K562 (cell line): ENCODE results near the gene CORO2A. TPM values are rescaled to one million over a fixed set of nuclear protein-coding genes. Genes with fewer than 3 reads are reported as not detected.
A peak's percentile ranks its signal among the peaks of the same experiment; 100 is the strongest.

ENCODE experiments used
- BCOR ChIP-seq: fragments of 450-650 bp; IDR thresholded peaks from 2 replicates; pipeline ENCODE4 v1.6.1; 2016
- CHD4 ChIP-seq: fragments of 200-600 bp; sonication (generic); IDR thresholded peaks from 3 replicates; pipeline ENCODE4 v1.6.1; 2012; ENCODE audit warnings: low read depth, mild to moderate bottlenecking, mixed read lengths, low read length, inconsistent platforms; ENCODE audit not compliant: insufficient read depth, insufficient replicate concordance, poor library complexity, severe bottlenecking
- CLOCK ChIP-seq: fragments of 250-450 bp; sonication (Bioruptor Pico); IDR thresholded peaks from 2 replicates; pipeline ENCODE4 v1.4.0; 2020; ENCODE audit warnings: mild to moderate bottlenecking, moderate library complexity, borderline replicate concordance
- CSDE1 ChIP-seq, 2 experiments: fragments of 450-650 bp; IDR thresholded peaks; 2 replicates each; pipeline ENCODE4 v1.6.1; 2016; ENCODE audit warnings: mild to moderate bottlenecking in 1 of 2
- CTBP1 ChIP-seq: fragments of 450-650 bp; IDR thresholded peaks from 2 replicates; pipeline ENCODE4 v1.6.1; 2016; ENCODE audit warnings: borderline replicate concordance
- E2F6 ChIP-seq, 2 experiments: IDR thresholded peaks; 2 replicates each; pipeline ENCODE4 v1.6.1; 2011; ENCODE audit warnings: borderline replicate concordance in 1 of 2, control low read depth in 1 of 2, low read depth in 1 of 2, low read length in 1 of 2, mild to moderate bottlenecking in 1 of 2, mixed read lengths in 1 of 2, moderate library complexity in 1 of 2; ENCODE audit not compliant: insufficient read depth in 1 of 2, insufficient read length in 1 of 2, poor library complexity in 1 of 2, severe bottlenecking in 1 of 2; ENCODE audit errors: extremely low read depth in 1 of 2
- ELF1 ChIP-seq: fragments of 200-800 bp; sonication (Bioruptor generic); IDR thresholded peaks from 2 replicates; pipeline ENCODE4 v1.6.1; 2016; ENCODE audit warnings: missing genetic modification characterization, missing compliant biosample characterization
- FOXA1 ChIP-seq: fragments of 450-650 bp; IDR thresholded peaks from 2 replicates; pipeline ENCODE4 v1.6.1; 2016; ENCODE audit warnings: mild to moderate bottlenecking, borderline replicate concordance
- GABPA ChIP-seq: fragments of 200-800 bp; sonication (Bioruptor generic); conservative IDR thresholded peaks from 2 replicates; pipeline ENCODE4 v1.6.1; 2016; ENCODE audit warnings: low read depth, missing genetic modification characterization, missing compliant biosample characterization
- IFI16 ChIP-seq: fragments of 250-450 bp; sonication (Bioruptor Pico); IDR thresholded peaks from 2 replicates; pipeline ENCODE4 v2.1.2; 2022; ENCODE audit warnings: mild to moderate bottlenecking, inconsistent platforms
- MAFG ChIP-seq: fragments of 450-650 bp; conservative IDR thresholded peaks from 2 replicates; pipeline ENCODE4 v1.6.1; 2016; ENCODE audit warnings: missing genetic modification characterization, missing compliant biosample characterization
- NCOA1 ChIP-seq: fragments of 450-650 bp; IDR thresholded peaks from 2 replicates; pipeline ENCODE4 v1.6.1; 2016; ENCODE audit warnings: low read depth
- PHF20 ChIP-seq: fragments of 450-650 bp; IDR thresholded peaks from 2 replicates; pipeline ENCODE4 v1.6.1; 2018; ENCODE audit not compliant: partially characterized antibody
- SPI1 ChIP-seq: IDR thresholded peaks from 2 replicates; pipeline ENCODE4 v1.6.1; 2011; ENCODE audit warnings: low read depth, low read length, control low read depth, borderline replicate concordance
- TEAD4 ChIP-seq, 2 experiments: sonication (generic) in 1 of 2; formaldehyde crosslinking in 1 of 2; IDR thresholded peaks; 2 replicates each; pipeline versions ENCODE4 v1.6.1 to v1.8.0; 2012 to 2022; ENCODE audit warnings: borderline replicate concordance in 1 of 2, inconsistent platforms in 1 of 2, low read length in 1 of 2, mild to moderate bottlenecking in 1 of 2, missing genetic modification reagents in 1 of 2
- ZMIZ1 ChIP-seq, 2 experiments: fragments of 150-350 bp in 1 of 2; IDR thresholded peaks; 2 replicates each; pipeline ENCODE4 v1.6.1; 2012 to 2016; ENCODE audit warnings: low read depth in 2 of 2, low read length in 2 of 2, mild to moderate bottlenecking in 1 of 2, moderate library complexity in 1 of 2
- ZNF224 ChIP-seq: sonication (generic); formaldehyde crosslinking; IDR thresholded peaks from 2 replicates; pipeline ENCODE4 v1.8.0; 2022; ENCODE audit warnings: mild to moderate bottlenecking, missing genetic modification reagents
- ZNF253 ChIP-seq: fragments of 250-450 bp; sonication (Bioruptor Pico); conservative IDR thresholded peaks from 2 replicates; pipeline ENCODE4 v1.6.1; 2021; ENCODE audit warnings: mild to moderate bottlenecking
- ZNF589 ChIP-seq: fragments of 200-800 bp; sonication (Bioruptor generic); IDR thresholded peaks from 2 replicates; pipeline ENCODE4 v1.6.1; 2016; ENCODE audit warnings: low read depth, missing genetic modification characterization, missing compliant biosample characterization
- polyA plus RNA-seq, 8 experiments: library from polyadenylated mRNA; depleted of rRNA in 4 of 8; stranded (reverse) in 5 of 8; unstranded in 3 of 8; fragments of >200 nt; fragmentation: Nextera tagmentation in 2 of 8; fragmentation: Illumina TruSeq in 1 of 8; extraction: Ambion mirVana in 2 of 8; extraction: Trizol in 1 of 8; gene quantifications; 2 replicates each; pipeline versions ENCODE4 v1.2.1 to v1.2.3, GENCODE V29; 2011 to 2014; ENCODE audit warnings: inconsistent platforms in 1 of 8, missing spikeins in 1 of 8
- total RNA-seq, 7 experiments: library from RNA; depleted of rRNA in 6 of 7; stranded (reverse); fragments of >200 nt in 6 of 7; fragmentation: Illumina TruSeq in 2 of 7; extraction: Trizol in 2 of 7; gene quantifications; 2 replicates each; pipeline versions ENCODE4 v1.2.1 to v1.2.3, GENCODE V29; 2011 to 2021; ENCODE audit warnings: low replicate concordance in 1 of 7

CORO2A gene
- total and polyA plus RNA-seq, 9 of the 15 experiments (the other 6 are each of a cell fraction or from before 2014, with no cell fraction given), result 9.5 to 26.6 (median 18.0) TPM

- TF ChIP-seq ZNF253 (CRISPR knock-in tag) (no peak), ZNF224 (no peak), SPI1 (no peak), PHF20 (peak; percentile 37), ELF1 (tag) (0 out of 2 replicates have a peak, but pooled peaks have one; percentile 38), CSDE1 (IDR thresholded peaks at IDR 0.05) (0 out of 4 replicates have a peak, but pooled peaks of 1 of the 2 experiments have one; percentile 15), GABPA (tag) (0 out of 2 replicates have a peak, but pooled peaks have one; percentile 31), NCOA1 (peak; percentile 71; the same call in 1 of the 2 replicates), MAFG (peak; percentile 52), CLOCK (CRISPR knock-in tag) (no peak), CHD4 (peak; percentile 48), CTBP1 (peak; percentile 87), E2F6 (IDR thresholded peaks at IDR 0.05; ENCODE audit: borderline replicate concordance in 1 of 2, extremely low read depth in 1 of 2, insufficient read depth in 1 of 2, insufficient read length in 1 of 2, low read depth in 1 of 2, low read length in 1 of 2, poor library complexity in 1 of 2, severe bottlenecking in 1 of 2) (no peak), FOXA1 (no peak), IFI16 (CRISPR knock-in tag) (no peak), ZNF589 (CRISPR knock-in tag) (peak; percentile 38; the same call in 1 of the 2 replicates), ZMIZ1 (IDR thresholded peaks at IDR 0.05; ENCODE audit: low read depth in 2 of 2, low read length in 2 of 2) (peak in 1 of 2 experiments; percentile 84; a peak in 2 of 4 replicates), BCOR (peak; percentile 94), TEAD4 (IDR thresholded peaks at IDR 0.05; ENCODE audit: low read length) (peak; percentile 89), TEAD4 (CRISPR knock-in tag; IDR thresholded peaks at IDR 0.05; ENCODE audit: borderline replicate concordance) (no peak)
Observed at GRCh38 chr9:98182069-98182820, 10.2 kb downstream of the CORO2A start (continued).
